ENCODE measurements around the gene MC1R.
"Not testable (repeated sequence)": the region's sequence is repeated elsewhere in the genome, so short reads cannot be mapped to it uniquely, and the experiment has no call there.

The MC1R gene

GRCh38 chr16:89965447-89966225, 47.0 kb downstream of the MC1R start:
- DNase-seq: no peak

- no peak for DNase-seq
Observed at GRCh38 chr16:89966756-89967155, 48.1 kb downstream of the MC1R start.

- not testable (repeated sequence) for DNase-seq
Observed at GRCh38 chr16:89967436-89967835, 48.8 kb downstream of the MC1R start.

- DNase-seq: not testable (repeated sequence)
Observed at GRCh38 chr16:89968074-89968473, 49.4 kb downstream of the MC1R start.

GRCh38 chr16:89969741-89970410, 51.2 kb downstream of the MC1R start:
- DNase-seq: no peak
